HG03432 (cell line): ENCODE measurements around the gene MTPN.
A peak's percentile ranks its signal among the peaks of the same experiment; 100 is the strongest.

ENCODE experiments used
- ATAC-seq: cut with Tn5 transposase; IDR thresholded peaks from one replicate; pipeline ENCODE4 v1.9.1; 2021; ENCODE audit warnings: mild to moderate bottlenecking, moderate library complexity; ENCODE audit not compliant: unreplicated experiment

Gene MTPN

DNA sequence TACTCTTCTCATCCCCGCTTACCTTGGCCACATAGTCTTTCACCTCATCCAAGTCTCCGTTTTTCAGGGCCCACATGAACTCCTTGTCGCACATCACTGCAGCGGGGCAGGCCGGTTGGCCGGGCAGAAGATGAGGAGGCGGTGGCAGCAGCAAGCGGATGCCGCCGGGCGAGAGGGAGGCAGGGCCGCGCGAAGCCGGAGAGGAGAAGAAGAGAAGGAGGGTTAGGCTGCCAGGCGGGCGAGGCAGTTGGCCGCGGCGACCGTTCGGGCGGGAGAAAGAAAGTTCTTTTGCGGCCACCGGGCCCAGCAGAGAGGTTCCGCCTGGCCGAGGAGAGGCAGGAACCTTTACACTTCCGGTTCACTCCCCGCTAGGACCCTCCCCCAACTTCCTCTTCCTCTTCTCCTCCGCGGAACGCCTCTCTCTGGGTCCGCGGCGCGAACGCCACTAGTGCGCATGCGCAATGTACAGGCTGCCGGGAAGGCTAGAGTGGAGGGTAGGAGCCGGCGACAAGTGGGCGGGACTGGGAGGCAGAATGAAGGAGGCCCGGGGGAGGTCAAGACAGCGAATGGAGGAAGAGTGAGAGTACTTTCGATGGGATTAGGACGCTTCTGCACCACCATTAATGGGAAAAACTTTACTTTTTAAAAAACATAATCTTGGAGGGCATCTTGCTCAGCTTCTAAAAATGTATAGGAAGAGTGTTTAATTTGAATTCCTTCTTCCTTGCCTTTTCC, at the start of gene MTPN:
Gene MTPN, minus strand, starts transcription at position 353 of the 735 bp plus-strand sequence. Its CDS starts 259 bp downstream, at position 94.
- peak; percentile 64 for ATAC-seq

DNA sequence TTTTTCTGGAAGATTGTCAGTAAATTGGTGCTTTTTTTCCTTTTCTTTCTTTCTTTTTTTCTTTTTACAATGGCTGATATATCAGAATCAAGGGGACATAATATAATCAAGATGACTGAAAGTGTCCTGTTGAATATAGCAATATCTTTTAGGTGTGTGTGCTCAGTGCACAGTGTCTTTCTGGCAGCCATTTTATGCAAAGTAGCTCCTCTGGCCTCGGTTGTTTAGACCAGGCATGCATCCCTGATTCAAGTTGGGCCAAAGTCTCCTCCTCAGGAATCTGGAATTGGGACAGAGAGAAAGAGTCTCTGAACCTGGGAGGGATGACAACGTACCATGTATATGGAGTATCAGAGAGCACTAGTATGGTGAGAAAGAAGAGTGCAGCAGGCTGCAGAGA, 49.0 kb upstream of the MTPN start:
- no peak for ATAC-seq

- ATAC-seq = no peak
These were observed 46.1 kb upstream of the MTPN start for GRCh38 chr7:136023134-136023869.

DNA sequence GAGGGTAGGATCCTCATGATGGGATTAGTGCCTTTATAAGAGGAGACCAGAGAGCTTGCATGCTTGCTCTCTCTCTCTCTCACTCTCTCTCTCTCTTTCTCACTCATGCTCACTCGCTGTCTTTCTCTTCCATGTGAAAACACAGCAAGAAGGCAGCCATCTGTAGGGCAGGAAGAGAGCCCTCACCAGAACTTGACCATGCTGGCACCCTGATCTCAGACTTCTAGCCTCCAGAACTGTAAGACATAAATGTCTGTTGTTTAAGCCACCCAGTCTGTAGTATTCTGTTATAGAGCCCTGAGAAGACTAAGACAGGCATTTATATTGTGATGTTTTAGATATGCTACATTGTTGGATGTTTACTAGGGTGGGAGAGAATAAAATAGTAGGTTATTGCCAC, 43.4 kb upstream of the MTPN start:
- no peak for ATAC-seq

DNA sequence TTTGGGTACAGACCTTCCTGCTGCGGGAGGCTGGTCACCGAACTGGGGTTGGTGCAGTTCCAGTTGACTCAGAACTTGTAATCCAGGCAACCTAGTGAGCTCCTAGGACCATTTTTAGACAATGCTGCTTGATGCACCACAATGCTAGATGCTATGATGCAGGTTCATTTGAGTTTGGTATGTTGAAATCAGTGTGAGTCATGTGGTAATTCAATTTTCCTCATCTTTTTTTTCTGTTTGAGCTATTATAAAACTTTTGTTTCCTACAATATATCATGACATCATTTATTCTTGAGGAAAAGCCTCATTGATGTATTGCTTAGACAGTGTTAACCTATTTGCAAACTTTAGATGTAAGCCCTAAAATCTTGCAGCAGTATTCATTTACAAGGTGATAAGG, 40.9 kb upstream of the MTPN start:
- ATAC-seq = no peak

DNA sequence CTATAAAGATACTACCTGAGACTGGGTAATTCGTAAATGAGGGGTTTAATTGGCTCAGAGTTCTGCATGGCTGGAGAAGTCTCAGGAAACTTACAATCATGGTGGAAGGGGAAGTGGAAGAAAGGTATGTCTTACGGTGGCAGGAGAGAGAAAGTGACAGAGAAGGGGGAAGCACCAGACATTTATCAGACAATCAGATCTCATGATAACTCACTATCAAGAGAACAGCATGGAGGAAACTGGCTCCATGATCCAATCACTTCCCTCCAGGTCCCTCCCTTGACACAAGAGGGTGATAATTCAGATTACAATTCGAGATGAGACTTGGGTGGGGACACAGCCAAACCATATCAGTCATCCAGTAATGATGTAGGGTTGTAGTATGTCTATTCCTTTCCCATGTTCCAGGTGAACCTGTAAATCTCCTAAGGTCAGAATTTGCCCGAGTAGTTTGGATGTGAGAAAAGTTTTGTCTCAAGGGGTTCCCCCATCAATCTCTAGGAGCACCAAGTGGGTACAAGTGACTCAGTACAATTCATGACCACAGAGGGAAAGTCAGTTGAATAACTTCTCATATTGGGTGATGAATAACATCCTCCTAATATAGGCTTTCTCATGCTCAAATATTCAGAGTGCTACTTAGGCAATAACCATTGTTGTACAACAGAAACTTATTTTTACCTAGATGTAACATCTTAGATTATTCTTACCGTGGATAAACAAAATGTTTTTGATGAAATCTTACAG, 39.7 kb upstream of the MTPN start:
- ATAC-seq = peak; percentile 79

DNA sequence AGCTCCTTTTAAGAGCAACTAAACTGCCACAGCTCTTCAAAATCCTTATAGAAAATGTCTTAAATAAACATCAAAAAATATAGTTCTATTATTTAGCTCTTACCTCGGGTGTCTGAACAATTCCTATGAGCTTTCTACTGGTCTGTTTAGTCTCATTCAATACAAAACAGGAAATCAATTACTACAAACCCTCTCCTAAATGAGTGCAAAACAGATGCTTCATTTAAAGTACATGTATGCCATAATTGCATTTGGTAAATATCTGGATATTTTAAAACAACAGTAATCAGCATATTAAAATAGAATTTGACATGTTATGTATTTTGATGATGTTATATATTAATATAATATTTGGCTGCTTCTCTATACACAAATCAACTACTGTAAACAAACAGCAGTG, 38.5 kb upstream of the MTPN start:
- no peak for ATAC-seq

- no peak for ATAC-seq
These were observed 37.5 kb upstream of the MTPN start for GRCh38 chr7:136014659-136015058.

DNA sequence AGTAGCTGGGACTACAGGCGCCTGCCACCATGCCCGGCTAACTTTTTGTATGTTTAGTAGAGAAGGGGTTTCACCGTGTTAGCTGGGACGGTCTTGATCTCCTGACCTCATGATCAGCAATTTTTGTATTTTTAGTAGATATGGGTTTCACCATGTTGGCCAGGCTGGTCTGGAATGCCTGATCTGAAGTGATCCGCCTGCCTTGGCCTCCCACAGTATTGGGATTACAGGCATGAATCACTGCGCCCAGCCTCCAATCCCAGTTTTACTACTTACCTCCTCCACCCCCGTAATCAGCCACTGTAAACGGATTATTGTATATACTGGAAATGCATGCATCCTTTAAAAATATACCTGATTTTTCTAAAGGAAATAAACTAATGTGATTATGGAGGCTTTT, 35.1 kb upstream of the MTPN start:
- no peak for ATAC-seq

- ATAC-seq = peak; percentile 58
These were observed 32.4 kb upstream of the MTPN start for GRCh38 chr7:136009488-136010079.

- no peak for ATAC-seq
These were observed 29.0 kb upstream of the MTPN start for GRCh38 chr7:136006208-136006607.

DNA sequence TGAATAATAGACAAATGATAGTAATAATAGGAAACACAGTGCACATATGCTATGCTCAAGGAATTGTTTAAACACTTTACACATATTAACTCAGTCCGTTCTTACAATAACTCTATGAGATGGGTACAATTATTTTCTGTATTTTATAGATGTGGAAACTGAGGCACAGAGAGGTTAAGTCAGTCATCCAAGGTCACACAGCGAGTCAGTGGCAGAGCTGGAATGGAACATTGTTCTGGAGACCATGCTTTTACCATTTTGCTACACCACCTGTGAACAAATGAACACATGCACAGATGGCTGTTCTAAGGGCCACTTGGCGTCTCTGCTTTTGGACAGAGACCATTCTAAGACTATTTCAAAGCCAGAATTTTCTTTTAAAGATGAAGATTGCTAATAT, 26.9 kb upstream of the MTPN start:
- ATAC-seq = no peak

DNA sequence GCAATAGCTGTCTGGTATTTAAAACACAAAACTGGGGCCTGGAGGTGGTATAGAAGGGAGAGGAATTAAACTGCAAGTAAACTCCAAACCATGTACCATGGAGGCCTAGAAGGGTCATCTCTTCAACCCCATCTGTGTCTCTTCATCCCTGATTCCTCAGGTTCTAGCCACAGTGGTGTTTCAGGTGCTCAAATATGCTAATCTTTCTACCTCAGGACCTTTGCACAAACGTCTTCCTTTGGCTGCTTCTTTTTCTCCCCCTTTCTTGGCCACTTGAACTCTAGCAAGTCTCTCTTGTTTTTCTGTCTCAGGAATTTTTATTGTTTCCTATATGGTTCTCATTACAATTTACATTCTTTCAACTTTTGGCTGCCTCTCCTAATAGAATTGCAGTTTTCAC, 25.6 kb upstream of the MTPN start:
- ATAC-seq = no peak

GRCh38 chr7:136000288-136000913, 23.2 kb upstream of the MTPN start:
- no peak for ATAC-seq

DNA sequence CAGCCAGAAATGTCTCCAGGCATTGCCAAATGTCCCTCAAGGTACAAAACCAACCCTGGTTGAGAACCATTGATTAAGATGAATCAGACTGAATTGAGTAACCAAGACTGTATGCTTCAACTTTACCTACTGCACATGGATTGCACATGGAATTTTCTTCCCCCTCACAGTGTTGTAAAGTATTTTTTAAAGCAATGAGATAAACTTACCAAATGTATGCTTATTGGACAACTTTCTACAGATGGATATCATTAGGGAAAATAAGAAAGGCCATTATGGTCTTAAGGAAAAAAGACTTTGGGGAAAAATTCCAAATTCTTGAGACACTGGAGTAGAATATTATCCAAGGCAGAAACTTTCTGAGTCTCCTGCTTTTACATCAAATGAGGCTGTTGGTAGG, 20.9 kb upstream of the MTPN start:
- ATAC-seq = no peak

DNA sequence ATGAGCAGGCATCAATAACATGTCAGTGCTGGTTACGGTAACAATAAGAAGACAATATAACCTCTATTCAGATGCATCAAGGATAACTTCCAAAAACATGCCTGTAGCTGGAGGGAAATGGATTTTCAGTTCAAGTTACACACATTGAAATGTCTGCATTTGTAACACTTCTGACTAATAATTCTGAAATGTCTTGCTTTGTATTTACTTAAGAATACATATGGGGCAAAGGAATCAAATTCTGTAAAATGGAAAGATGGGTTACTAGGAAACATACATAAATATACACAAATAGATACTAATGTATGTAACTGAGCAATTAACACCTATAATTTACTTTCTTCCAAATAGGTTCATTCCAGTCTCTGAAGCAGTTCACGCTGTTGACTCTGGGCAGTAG, 18.6 kb upstream of the MTPN start:
- ATAC-seq = no peak

- peak; percentile 13 for ATAC-seq
These were observed 17.5 kb upstream of the MTPN start for GRCh38 chr7:135994466-135995205.

DNA sequence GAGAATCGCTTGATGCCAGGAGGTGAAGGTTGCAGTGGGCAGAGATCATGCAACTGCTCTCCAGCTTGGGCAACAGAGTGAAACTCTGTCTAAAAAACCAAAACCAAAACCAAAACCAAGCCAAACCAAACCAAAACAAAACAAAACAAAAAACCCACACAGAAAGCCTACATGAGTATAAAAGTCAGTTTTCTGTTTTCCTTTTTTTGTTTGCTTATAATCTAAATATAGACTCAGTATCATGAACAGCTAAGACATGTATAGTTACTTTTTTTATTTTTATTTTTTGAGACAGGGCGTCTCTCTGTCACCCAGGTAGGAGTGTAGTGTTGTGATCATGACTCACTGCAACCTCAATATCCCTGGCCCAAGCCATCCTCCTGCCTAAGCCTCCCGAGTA, 16.8 kb upstream of the MTPN start:
- peak; percentile 75 for ATAC-seq

GRCh38 chr7:135991906-135992305, 14.7 kb upstream of the MTPN start:
- no peak for ATAC-seq

GRCh38 chr7:135991322-135991721, 14.2 kb upstream of the MTPN start:
- ATAC-seq = no peak
